ENCODE measurements around the gene PUSL1. TPM values are rescaled to one million over a fixed set of nuclear protein-coding genes. Genes with fewer than 3 reads are reported as not detected.
"Not testable (repeated sequence)": the region's sequence is repeated elsewhere in the genome, so short reads cannot be mapped to it uniquely, and the experiment has no call there.

Gene PUSL1
- total RNA-seq, 1 donor from 2014 or later: 10.6 TPM

DNA sequence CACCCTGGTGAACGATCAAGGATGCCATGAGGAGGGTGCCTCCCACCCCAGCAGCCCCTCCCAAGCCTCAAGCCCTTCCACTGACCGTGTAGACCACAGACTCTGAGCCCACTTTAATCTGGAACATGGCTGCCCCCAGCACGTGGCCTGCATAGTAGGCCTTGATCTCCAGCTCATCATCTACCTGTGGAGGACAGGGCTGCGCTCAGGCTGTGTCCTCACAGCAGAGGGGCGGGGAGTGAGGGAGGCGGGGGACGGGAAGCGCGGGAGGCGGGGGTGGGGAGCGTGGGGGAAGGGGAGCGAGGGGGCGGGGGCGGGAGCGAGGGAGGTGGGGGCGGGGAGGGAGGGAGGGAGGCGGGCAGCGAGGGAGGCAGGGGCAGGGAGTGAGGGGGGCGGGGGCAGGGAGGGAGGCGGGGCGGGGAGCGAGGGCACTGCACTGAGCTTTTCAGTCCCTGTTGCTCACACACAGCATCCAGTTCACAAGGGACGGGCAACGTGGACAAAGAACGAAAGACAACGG, 7.1 kb downstream of the PUSL1 start:
- intact Hi-C loops (cut with DNase I): no loop called here
- DNase-seq: no peak
- no peak for ATAC-seq (ENCODE audit: poor library complexity)

- intact Hi-C loops (cut with DNase I); ATAC-seq (ENCODE audit: poor library complexity); DNase-seq: not testable (repeated sequence)
Observed at GRCh38 chr1:1316199-1316598, 7.8 kb downstream of the PUSL1 start.

GRCh38 chr1:1317420-1317819, 9.0 kb downstream of the PUSL1 start:
- no peak for ATAC-seq (ENCODE audit: poor library complexity)
- intact Hi-C loops (cut with DNase I): no loop called here

DNA sequence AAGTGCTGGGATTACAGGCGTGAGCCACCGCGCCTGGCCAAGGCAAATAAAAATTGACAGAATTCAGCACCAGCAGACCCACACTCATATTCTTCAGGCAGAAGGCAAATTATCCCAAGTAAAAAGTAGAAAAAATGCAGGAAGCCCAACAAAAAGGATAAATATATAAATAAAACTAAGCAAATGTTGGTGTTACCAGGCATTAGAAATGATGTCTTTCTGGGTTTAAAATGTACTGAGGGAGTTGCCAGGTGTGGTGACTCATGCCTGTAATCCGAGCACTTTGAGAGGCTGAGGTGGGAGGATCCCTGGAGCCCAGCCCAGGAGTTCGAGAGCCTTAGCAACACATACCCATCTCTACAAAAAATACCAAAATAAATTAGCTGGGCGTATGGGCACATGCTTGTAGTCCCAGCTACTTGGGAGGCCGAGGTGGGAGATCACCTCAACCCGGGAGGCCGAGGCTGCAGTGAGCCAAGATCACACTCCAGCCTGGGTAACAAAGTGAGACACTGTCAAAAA, 9.8 kb downstream of the PUSL1 start:
- intact Hi-C loops (cut with DNase I): no loop called here
- DNase-seq (peak; percentile 89), ATAC-seq (ENCODE audit: poor library complexity) (peak; percentile 87)

More at GRCh38 chr1:1317420-1317819, 9.0 kb downstream of the PUSL1 start:
- DNase-seq: no peak

- no peak for ATAC-seq (ENCODE audit: poor library complexity)
- no peak for DNase-seq
- intact Hi-C loops (cut with DNase I): no loop called here
Observed at GRCh38 chr1:1318777-1319645, 10.6 kb downstream of the PUSL1 start.

- intact Hi-C loops (cut with DNase I): no loop called here
- no peak for DNase-seq
- ATAC-seq (ENCODE audit: poor library complexity): no peak
Observed at GRCh38 chr1:1319646-1319941, 11.2 kb downstream of the PUSL1 start.

- ATAC-seq (ENCODE audit: poor library complexity) (no peak), DNase-seq (no peak)
- intact Hi-C loops (cut with DNase I): no loop called here
Observed at GRCh38 chr1:1320666-1321448, 12.5 kb downstream of the PUSL1 start.

- intact Hi-C loops (cut with DNase I): no loop called here
- no peak for ATAC-seq (ENCODE audit: poor library complexity)
- no peak for DNase-seq
Observed at GRCh38 chr1:1321477-1321876, 13.1 kb downstream of the PUSL1 start.

GRCh38 chr1:1322418-1322817, 14.0 kb downstream of the PUSL1 start:
- intact Hi-C loops (cut with DNase I): no loop called here
- no peak for ATAC-seq (ENCODE audit: poor library complexity)
- DNase-seq: no peak

DNA sequence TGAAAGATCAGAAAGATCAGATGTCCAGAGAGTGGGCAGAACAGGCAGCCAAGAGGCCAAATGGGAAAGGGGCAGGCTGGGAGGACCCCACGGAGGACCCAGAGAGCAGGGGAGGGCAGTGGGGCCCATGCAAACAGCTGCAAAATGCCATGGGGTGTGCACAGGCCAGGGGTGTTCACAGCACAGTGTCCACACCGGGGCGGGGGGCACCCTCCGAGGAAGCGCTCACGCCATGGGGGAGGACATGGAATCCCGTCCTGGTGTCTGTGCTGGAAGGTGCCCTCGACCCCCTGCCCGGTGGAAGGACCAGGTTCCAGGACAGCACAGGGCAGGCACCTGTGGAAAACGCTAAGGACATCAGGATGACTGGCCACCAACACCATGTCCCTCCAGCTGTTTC, 14.6 kb downstream of the PUSL1 start:
- no peak for DNase-seq
- intact Hi-C loops (cut with DNase I): no loop called here
- ATAC-seq (ENCODE audit: poor library complexity): no peak

DNA sequence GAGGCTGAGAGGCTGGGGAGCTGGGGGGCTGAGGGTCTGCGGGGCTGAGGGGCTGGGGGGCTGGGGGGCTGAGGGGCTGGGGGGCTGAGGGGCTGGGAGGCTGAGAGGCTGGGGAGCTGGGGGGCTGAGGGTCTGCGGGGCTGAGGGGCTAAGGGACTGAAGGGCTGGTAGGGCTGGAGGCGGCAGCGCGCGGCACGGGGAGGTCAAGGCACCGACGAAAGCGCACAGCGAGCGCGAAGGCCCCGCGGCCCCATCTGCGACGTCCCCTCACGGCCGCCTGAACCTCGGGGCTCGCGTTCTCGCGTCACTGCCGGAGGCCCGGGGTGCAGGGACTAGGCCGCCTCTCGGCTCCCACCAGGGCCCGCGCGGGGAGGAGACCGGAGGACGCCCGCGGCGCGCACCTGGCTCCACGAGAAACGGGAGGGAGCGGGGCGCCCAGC, 15.7 kb downstream of the PUSL1 start:
- intact Hi-C loops (cut with DNase I): no loop called here
- no peak for ATAC-seq (ENCODE audit: poor library complexity)
- DNase-seq: no peak

DNA sequence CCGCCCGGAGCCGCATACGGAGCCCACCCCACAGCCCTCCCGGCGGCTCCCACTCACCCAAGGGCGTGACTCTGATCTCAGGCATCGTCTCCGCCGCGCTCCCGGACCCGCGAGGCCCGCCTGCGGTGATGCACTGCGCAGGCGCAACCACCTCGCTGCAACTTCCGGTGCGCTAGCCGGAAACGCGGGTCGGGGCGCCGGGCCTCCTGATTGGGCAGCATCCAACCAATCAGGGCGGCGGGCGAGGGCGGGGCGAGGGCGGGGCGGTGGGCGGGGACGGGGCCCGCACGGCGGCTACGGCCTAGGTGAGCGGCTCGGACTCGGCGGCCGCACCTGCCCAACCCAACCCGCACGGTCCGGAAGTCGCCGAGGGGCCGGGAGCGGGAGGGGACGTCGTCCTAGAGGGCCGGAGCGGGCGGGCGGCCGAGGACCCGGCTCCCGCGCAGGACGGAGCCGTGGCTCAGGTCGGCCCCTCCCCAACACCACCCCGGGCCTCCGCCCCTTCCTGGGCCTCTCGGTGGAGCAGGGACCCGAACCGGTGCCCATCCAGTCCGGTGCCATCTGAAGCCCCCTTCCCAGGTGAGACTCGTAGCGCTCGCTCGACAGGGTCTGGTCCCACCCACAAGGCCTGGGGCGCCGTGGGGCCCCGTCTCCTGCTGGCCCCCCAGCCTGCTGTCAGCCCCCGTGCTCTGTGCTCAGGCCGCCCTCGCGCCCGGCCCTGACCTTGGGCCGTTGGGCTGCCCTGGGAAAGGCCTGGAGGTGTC, 16.3 kb downstream of the PUSL1 start, which contains the start of the genes CPTP and INTS11:
Gene CPTP, plus strand, starts transcription at position 279 of the 764 bp plus-strand sequence. CDS start 2,109 bp downstream, outside the sequence.
Gene INTS11, minus strand, starts transcription at position 137 of the 764 bp plus-strand sequence. Its CDS starts 52 bp downstream, at position 85.
- ATAC-seq (ENCODE audit: poor library complexity): peak; percentile 84
- DNase-seq: peak; percentile 95
- intact Hi-C loops (cut with DNase I): no loop called here

- intact Hi-C loops (cut with DNase I): no loop called here
- DNase-seq (peak; percentile 84), ATAC-seq (ENCODE audit: poor library complexity) (peak; percentile 69)
Observed at GRCh38 chr1:1325288-1326074, 17.1 kb downstream of the PUSL1 start.

- ATAC-seq (ENCODE audit: poor library complexity) (no peak), DNase-seq (no peak)
- intact Hi-C loops (cut with DNase I): no loop called here
Observed at GRCh38 chr1:1326075-1326605, 17.7 kb downstream of the PUSL1 start.

DNA sequence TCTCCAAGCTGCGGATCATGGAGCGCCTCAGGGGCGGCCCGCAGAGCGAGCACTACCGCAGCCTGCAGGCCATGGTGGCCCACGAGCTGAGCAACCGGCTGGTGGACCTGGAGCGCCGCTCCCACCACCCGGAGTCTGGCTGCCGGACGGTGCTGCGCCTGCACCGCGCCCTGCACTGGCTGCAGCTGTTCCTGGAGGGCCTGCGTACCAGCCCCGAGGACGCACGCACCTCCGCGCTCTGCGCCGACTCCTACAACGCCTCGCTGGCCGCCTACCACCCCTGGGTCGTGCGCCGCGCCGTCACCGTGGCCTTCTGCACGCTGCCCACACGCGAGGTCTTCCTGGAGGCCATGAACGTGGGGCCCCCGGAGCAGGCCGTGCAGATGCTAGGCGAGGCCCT, 18.9 kb downstream of the PUSL1 start:
- DNase-seq (no peak), ATAC-seq (ENCODE audit: poor library complexity) (no peak)
- intact Hi-C loops (cut with DNase I): no loop called here

GRCh38 chr1:1328254-1328653, 19.9 kb downstream of the PUSL1 start:
- ATAC-seq (ENCODE audit: poor library complexity): no peak
- DNase-seq: no peak
- intact Hi-C loops (cut with DNase I): no loop called here

DNA sequence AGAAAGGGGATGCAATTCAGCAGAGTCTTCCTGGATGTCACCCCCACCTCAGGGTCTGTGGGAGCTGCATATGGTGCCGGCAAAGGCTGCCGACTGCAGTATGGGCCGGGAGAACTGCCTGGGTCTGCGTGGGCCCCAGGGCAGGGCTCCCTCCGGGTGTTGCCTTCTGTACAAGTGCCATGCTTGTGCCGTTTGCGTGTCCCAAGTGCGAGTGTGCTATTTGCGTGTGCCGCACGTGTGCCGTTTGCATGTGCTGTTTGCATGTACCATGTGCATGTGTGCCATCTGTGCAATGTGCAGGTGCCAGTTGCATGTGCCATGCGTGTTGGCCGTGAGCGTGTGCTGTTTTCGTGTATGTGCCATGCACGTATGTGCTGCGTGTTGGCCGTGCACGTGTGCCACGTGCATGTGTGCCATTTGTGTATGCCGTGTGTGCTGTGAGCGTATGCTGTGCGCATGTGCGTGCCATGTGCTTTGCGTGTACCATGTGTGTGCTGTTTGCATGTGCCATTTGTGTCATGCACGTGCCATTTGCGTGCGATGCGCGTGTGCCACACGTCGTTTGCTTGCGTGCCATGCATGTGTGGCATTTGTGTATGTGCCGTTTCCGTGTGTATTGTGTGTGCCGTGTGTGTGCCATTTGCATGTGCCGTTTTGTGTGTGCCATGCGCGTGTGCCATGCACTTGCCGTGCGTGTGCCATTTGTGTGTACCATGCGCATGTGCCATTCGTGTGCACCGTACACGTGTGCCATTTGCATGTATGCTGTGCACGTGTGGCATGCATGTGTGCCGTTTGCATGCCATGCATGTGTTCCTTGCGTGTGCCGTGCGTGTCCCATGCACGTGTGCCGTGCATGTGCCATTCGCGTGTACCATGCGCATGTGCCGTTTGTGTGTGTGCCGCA, 21.2 kb downstream of the PUSL1 start:
- intact Hi-C loops (cut with DNase I): no loop called here

More for the DNA sequence above, 21.2 kb downstream of the PUSL1 start:
- ATAC-seq (ENCODE audit: poor library complexity) (no peak), DNase-seq (no peak)
